Colonic mucosa (tissue), 4 donors: ENCODE data around the gene SUCLG2. TPM values are rescaled to one million over a fixed set of nuclear protein-coding genes. Genes with fewer than 3 reads are reported as not detected.

Experiments
- DNase-seq: peaks from one replicate; pipeline ENCODE4 v3.0.0-alpha.2; 2020
- H3K27ac ChIP-seq: fragments of 200-600 bp; one replicate; pipeline ENCODE4 v1.8.0; 2021
- H3K27me3 ChIP-seq: fragments of 200-600 bp; one replicate; pipeline ENCODE4 v1.8.0; 2021
- H3K36me3 ChIP-seq: fragments of 200-600 bp; one replicate; pipeline ENCODE4 v1.8.0; 2021
- H3K4me1 ChIP-seq: fragments of 200-600 bp; one replicate; pipeline ENCODE4 v1.8.0; 2021; ENCODE audit warnings: mild to moderate bottlenecking
- H3K4me3 ChIP-seq: fragments of 200-600 bp; one replicate; pipeline ENCODE4 v1.8.0; 2021
- H3K9ac ChIP-seq, 2 donors: one replicate each; pipeline ENCODE4 v1.7.0; 2013; ENCODE audit warnings: control low read depth in 2 of 2, low read depth in 2 of 2, low read length in 2 of 2
- H3K9me3 ChIP-seq: fragments of 200-600 bp; one replicate; pipeline ENCODE4 v1.8.0; 2021
- CTCF ChIP-seq: fragments of 200-600 bp; IDR thresholded peaks from one replicate; pipeline ENCODE4 v1.8.0; 2022; ENCODE audit warnings: antibody characterized with exemption, mild to moderate bottlenecking
- intact Hi-C: fragments of 100-400 bp; cut with DNase I; formaldehyde crosslinking; loops from one replicate; pipeline ENCODE4 v1.14.1; 2022
- total RNA-seq, 2 donors: library from RNA; stranded (reverse); fragmentation: NEBNext Ultra II Directional in 1 of 2; extraction: Animal tissue kit (Norgen Biotek cat#: 25700) in 1 of 2; gene quantifications; one replicate each; pipeline ENCODE4 v1.2.1, GENCODE V29; 2021
- donor health status: healthy.
- donor health status: DM: no; HTN: no; CAD: no.
- donor health status: DM: no; HTN: no; CAD: no.

The SUCLG2 gene
- total RNA-seq, 2 donors from 2014 or later, result 114 to 219 TPM

GRCh38 chr3:67691207-67691606, 36.8 kb upstream of the SUCLG2 start:
- no peak overlapping the region for H3K9ac ChIP-seq
- no peak overlapping the region for H3K4me3 ChIP-seq
- no peak overlapping the region for H3K27ac ChIP-seq
- no peaks in the 10 kb centered on the region for H3K4me1 ChIP-seq
- no peak for DNase-seq
- H3K36me3 ChIP-seq, result no peaks in the 10 kb centered on the region
- no peak for TF ChIP-seq CTCF
- H3K9me3 ChIP-seq, result no peaks in the 10 kb centered on the region
- intact Hi-C loops, result no loop called here
- no peaks in the 10 kb centered on the region for H3K27me3 ChIP-seq

- intact Hi-C loops, result no loop called here
- Histone ChIP-seq H3K4me3 (no peak overlapping the region), H3K27ac (no peak overlapping the region), H3K27me3 (no peaks in the 10 kb centered on the region), H3K36me3 (no peaks in the 10 kb centered on the region), H3K9ac (no peak overlapping the region), H3K9me3 (no peaks in the 10 kb centered on the region), H3K4me1 (no peaks in the 10 kb centered on the region)
- TF ChIP-seq CTCF, result no peak
- DNase-seq, result no peak
These were observed 35.4 kb upstream of the SUCLG2 start for GRCh38 chr3:67689806-67690205.

GRCh38 chr3:67688231-67688630, 33.8 kb upstream of the SUCLG2 start:
- Histone ChIP-seq H3K4me1 (no peaks in the 10 kb centered on the region), H3K4me3 (no peak overlapping the region)
- intact Hi-C loops, result no loop called here

GRCh38 chr3:67686069-67686468, 31.7 kb upstream of the SUCLG2 start:
- no peak overlapping the region for H3K27ac ChIP-seq
- H3K4me1 ChIP-seq, result no peaks in the 10 kb centered on the region
- intact Hi-C loops, result no loop called here
- no peaks in the 10 kb centered on the region for H3K27me3 ChIP-seq
- H3K9ac ChIP-seq, result no peak overlapping the region
- H3K9me3 ChIP-seq, result no peaks in the 10 kb centered on the region
- no peak for TF ChIP-seq CTCF
- DNase-seq, result no peak
- H3K4me3 ChIP-seq, result no peak overlapping the region
- no peaks in the 10 kb centered on the region for H3K36me3 ChIP-seq

More at GRCh38 chr3:67688231-67688630, 33.8 kb upstream of the SUCLG2 start:
- no peak overlapping the region for H3K9ac ChIP-seq
- no peak for DNase-seq
- H3K27me3 ChIP-seq, result no peaks in the 10 kb centered on the region
- H3K9me3 ChIP-seq, result no peaks in the 10 kb centered on the region
- TF ChIP-seq CTCF, result no peak
- H3K27ac ChIP-seq, result no peak overlapping the region
- no peaks in the 10 kb centered on the region for H3K36me3 ChIP-seq

- H3K9ac ChIP-seq, result no peak overlapping the region
These were observed 31.1 kb upstream of the SUCLG2 start for GRCh38 chr3:67685499-67685898.

More at GRCh38 chr3:67685499-67685898, 31.1 kb upstream of the SUCLG2 start:
- DNase-seq, result no peak
- H3K9me3 ChIP-seq, result no peaks in the 10 kb centered on the region
- no peak overlapping the region for H3K4me3 ChIP-seq
- intact Hi-C loops, result no loop called here
- H3K27me3 ChIP-seq, result no peaks in the 10 kb centered on the region
- H3K4me1 ChIP-seq, result no peaks in the 10 kb centered on the region
- no peaks in the 10 kb centered on the region for H3K36me3 ChIP-seq
- H3K27ac ChIP-seq, result no peak overlapping the region
- no peak for TF ChIP-seq CTCF
